ENCODE data around the gene KIR3DL1. TPM values are rescaled to one million over a fixed set of nuclear protein-coding genes. Genes with fewer than 3 reads are reported as not detected.

KIR3DL1 gene
- not detected for total RNA-seq

DNA sequence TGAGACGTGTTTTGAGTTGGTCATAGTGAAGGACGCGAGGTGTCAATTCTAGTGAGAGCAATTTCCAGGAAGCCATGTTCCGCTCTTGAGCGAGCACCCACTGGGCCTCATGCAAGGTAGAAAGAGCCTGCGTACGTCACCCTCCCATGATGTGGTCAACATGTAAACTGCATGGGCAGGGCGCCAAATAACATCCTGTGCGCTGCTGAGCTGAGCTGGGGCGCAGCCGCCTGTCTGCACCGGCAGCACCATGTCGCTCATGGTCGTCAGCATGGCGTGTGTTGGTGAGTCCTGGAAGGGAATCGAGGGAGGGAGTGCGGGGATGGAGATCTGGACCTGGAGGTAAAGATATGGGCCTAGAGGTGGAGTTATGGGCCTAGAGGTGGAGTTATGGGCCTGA lies at the start of gene KIR3DL1:
TSS of gene KIR3DL1 (plus strand) at position 218 of the 400 bp plus-strand sequence.

DNA sequence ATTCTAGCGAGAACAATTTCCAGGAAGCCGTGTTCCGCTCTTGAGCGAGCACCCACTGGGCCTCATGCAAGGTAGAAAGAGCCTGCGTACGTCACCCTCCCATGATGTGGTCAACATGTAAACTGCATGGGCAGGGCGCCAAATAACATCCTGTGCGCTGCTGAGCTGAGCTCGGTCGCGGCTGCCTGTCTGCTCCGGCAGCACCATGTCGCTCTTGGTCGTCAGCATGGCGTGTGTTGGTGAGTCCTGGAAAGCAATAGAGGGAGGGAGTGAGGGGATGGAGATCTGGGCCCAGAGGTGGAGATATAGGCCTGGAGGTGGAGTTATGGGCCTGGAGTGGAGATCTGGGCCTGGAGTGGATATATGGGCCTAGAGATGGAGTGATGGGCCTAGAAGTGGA lies 46.6 kb upstream of the KIR3DL1 start, which contains the start of gene KIR2DL1:
TSS of gene KIR2DL1 (plus strand) at position 148 of the 400 bp plus-strand sequence. CDS start at position 206, 58 bp downstream.

DNA sequence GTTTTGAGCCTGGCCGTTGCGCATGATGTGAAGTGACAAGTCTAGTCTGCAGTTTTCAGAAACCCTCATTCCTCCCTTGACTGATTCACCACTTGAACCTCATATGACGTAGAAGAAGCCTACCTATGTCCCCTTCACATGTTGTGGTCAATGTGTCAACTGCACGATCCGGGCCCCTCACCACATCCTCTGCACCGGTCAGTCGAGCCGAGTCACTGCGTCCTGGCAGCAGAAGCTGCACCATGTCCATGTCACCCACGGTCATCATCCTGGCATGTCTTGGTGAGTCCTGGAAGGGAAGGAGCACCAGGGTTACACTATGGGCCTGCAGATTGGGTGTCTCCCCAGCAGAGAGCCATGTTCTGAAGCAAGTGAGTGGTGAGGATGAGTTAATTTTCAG lies 12.9 kb upstream of the KIR3DL1 start, which contains the start of gene KIR2DL4:
TSS of gene KIR2DL4 (plus strand) at position 201 of the 400 bp plus-strand sequence. CDS start at position 243, 42 bp downstream.

DNA sequence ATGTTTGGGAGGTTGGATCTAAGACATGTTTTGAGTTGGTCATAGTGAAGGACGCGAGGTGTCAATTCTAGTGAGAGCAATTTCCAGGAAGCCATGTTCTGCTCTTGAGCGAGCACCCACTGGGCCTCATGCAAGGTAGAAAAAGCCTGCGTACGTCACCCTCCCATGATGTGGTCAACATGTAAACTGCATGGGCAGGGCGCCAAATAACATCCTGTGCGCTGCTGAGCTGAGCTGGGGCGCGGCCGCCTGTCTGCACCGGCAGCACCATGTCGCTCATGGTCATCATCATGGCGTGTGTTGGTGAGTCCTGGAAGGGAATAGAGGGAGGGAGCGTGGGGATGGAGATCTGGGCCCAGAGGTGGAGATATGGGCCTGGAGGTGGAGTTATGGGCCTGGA lies 16.2 kb downstream of the KIR3DL1 start, which contains the start of gene KIR2DS4:
TSS of gene KIR2DS4 (plus strand) at position 181 of the 400 bp plus-strand sequence.

DNA sequence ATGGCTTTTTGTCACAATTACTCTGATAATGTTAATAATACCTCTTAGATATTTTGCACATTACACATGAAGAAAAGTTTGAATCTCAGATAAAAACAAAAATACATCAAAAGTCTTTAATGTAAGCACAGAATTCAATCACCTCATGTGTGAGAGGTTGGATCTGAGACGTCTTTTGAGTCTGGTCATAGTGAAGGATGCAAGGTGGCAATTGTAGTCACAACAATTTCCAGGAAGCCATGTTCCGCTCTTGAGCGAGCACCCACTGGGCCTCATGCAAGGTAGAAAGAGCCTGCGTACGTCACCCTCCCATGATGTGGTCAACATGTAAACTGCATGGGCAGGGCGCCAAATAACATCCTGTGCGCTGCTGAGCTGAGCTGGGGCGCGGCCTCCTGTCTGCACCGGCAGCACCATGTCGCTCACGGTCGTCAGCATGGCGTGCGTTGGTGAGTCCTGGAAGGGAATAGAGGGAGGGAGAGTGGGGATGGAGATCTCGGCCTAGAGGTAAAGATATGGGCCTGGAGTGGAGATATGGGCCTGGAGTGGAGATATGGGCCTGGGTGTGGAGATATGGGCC lies 33.9 kb downstream of the KIR3DL1 start, which contains the start of gene KIR3DL2:
TSS of gene KIR3DL2 (plus strand) at position 383 of the 580 bp plus-strand sequence. CDS start at position 416, 33 bp downstream.

DNA sequence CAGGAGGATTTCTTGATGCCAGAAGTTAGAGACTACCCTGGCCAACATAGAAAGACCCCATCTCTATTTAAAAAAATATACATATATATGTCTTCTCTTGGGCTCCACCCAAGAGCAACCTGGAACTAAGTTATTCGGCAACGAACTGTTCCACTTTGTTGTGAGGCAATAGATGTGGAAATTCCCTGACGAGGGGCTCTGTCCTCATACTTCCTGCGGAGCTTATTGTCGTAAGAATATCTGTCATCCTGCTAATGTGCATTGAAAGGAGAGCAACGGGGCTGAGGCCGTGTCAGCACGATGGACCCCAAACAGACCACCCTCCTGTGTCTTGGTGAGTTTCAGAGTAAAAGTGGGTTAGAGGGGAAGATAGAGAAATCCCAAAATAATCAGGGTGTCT lies 57.7 kb downstream of the KIR3DL1 start, which contains the start of gene FCAR:
TSS of gene FCAR (plus strand) at position 246 of the 400 bp plus-strand sequence. CDS start at position 301, 55 bp downstream.

Small RNA genes lying within 50 kb of the gene (small RNA-seq; reads per million reads assigned to genes)
- 0 reads per million in 2 donors for gene KIR3DP1
- gene RNU6-222P, result 0.73 to 1.6 reads per million in 2 donors

Other genes with a start within 250 kb of the KIR3DL1 start
- gene LILRA2, start 242.7 kb upstream of the KIR3DL1 start, total RNA-seq, result not detected
- not detected for gene LILRA1, start 222.8 kb upstream of the KIR3DL1 start, total RNA-seq
- gene LILRB1, start 186.0 kb upstream of the KIR3DL1 start, total RNA-seq, result not detected
- gene LILRB4, start 153.5 kb upstream of the KIR3DL1 start, total RNA-seq, result not detected
- gene KIR3DL3, start 92.0 kb upstream of the KIR3DL1 start, total RNA-seq, result not detected
- not detected for gene KIR2DL3, start 78.0 kb upstream of the KIR3DL1 start, total RNA-seq
- not detected for gene KIR2DL1, start 46.7 kb upstream of the KIR3DL1 start, total RNA-seq
- not detected for gene KIR2DL4, start 12.9 kb upstream of the KIR3DL1 start, total RNA-seq
- gene KIR2DS4, start 16.2 kb downstream of the KIR3DL1 start, total RNA-seq, result not detected
- not detected for gene KIR3DL2, start 34.0 kb downstream of the KIR3DL1 start, total RNA-seq
- gene FCAR, start 57.8 kb downstream of the KIR3DL1 start, total RNA-seq, result not detected
- not detected for gene NCR1, start 89.7 kb downstream of the KIR3DL1 start, total RNA-seq
- not detected for gene NLRP7, start 131.1 kb downstream of the KIR3DL1 start, total RNA-seq
- gene NLRP2, start 149.9 kb downstream of the KIR3DL1 start, total RNA-seq, result 10 to 100 TPM in 1 of 2 donors, 1 to 10 TPM in 1; 3.4 to 13.0 TPM
- not detected for gene GP6, start 221.8 kb downstream of the KIR3DL1 start, total RNA-seq
- 10 to 100 TPM; 10.3 to 20.3 TPM for gene RDH13, start 246.7 kb downstream of the KIR3DL1 start, total RNA-seq